RPMI7951 (cell line): Measurements from ENCODE around the gene CEPT1. TPM values are rescaled to one million over a fixed set of nuclear protein-coding genes. Genes with fewer than 3 reads are reported as not detected.

ENCODE experiments used
- DNase-seq: peaks from one replicate; pipeline ENCODE4 v3.0.0-alpha.2; 2012; ENCODE audit warnings: low read depth
- total RNA-seq: library from RNA; depleted of rRNA; stranded (reverse); fragments of >200 nt; shearing (Covaris generic); gene quantifications from 2 replicates; pipeline ENCODE4 v1.2.3, GENCODE V29; 2014; rRNA removed

CEPT1 gene
- total RNA-seq, 1 experiment from 2014 or later: 38.7 TPM

DNA sequence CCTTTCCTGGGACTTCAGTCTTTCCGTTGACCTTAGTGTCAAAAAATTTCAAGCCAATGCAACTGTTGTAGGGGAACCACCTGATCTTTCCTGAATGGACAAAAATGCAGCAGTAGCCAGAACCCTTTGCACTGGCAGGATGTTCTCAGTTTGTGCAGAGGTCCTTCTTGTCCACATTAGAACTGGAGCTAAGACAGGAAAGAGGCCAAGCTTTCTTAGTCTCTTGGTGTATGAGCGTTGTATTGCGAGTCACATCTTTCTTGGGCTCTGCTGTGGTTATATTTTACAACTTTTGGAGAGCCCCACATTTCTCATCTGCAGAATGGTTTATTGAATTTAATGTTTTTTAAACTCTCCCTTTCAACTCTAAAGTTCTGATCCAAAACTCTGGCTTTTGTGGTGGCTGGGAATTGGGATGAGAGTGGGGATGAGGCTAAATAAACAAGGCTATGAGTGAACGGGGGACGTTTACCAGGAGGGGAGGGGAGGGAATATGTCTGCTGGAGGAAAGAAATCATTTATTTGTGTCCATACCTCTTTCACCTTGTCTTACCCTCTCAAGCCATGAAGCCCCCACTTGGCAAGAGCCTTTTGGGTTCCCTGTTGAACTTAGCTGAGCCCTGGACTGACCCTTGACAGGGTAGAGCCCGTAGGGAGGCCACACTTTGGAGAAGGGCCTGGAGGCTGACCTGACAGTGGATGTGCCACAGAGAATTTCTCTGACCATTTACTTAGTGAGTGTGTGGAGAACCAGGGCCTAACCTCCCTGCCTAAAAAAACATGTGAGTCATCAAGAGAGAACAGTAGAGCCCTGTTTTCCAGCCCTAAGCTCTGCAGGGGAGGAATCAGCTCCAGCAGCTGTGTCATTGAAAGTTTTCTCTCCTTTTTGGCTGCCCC lies 88.1 kb downstream of the CEPT1 start:
- peak; percentile 92 for DNase-seq

DNA sequence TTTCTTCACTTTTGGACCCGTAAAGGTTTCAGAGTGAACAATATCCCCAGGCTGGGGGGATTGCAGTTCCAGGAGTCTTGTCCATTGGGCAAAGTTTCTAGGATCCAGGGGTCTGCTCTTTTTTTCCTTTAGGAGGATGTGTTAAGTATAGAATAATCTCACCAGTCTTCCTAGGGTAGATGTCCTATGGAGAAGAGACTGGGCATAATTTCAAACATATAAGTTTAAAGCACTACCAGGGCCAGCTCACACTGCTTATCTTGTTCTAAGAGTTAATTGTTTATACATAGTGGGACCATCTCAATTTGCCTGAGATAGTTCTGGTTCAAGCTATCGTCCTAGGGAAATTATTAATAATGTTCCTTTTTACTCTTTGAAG lies 88.7 kb downstream of the CEPT1 start:
- DNase-seq: no peak

- no peak for DNase-seq
Measured at GRCh38 chr1:111232134-111232533, 92.1 kb downstream of the CEPT1 start.

DNA sequence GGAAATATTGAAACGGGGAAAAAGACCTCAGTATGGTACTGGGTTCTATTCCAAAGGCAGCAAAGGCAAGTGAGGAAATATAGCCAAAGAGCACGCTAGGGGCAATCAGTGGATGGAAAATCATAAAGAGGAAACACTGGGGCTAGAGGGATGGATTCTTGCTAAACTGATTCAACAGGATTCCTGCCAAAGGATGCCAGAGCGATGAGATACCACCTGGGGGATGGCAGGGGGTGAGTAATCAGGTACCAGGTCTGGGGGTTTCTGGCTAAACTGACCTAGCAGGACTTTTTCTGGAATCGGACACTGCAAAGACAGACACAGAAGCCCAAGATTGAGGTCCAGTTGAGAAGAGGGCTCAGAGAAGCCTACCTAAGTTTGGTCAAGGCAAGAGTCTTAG lies 94.2 kb downstream of the CEPT1 start:
- no peak for DNase-seq

Other genes with a start within 250 kb of the CEPT1 start
- gene LRIF1, start 176.3 kb upstream of the CEPT1 start, total RNA-seq: 32.3 and 44.7 TPM in 2 replicates
- 57.0 and 60.2 TPM in 2 replicates for gene DRAM2, start 130 bp upstream of the CEPT1 start, total RNA-seq
- gene DENND2D, start 60.4 kb downstream of the CEPT1 start, total RNA-seq: not detected in 2 replicates
- gene CHI3L2, start 87.5 kb downstream of the CEPT1 start, total RNA-seq: 2.6 and 5.5 TPM in 2 replicates
- gene CHIA, start 150.6 kb downstream of the CEPT1 start, total RNA-seq: not detected in 2 replicates